Measurements from ENCODE around the gene RTF1. TPM values are rescaled to one million over a fixed set of nuclear protein-coding genes. Genes with fewer than 3 reads are reported as not detected.

RTF1 gene
- polyA plus RNA-seq, 1 of the 3 experiments (the other 2 are of a cell fraction): 27.8 TPM

DNA sequence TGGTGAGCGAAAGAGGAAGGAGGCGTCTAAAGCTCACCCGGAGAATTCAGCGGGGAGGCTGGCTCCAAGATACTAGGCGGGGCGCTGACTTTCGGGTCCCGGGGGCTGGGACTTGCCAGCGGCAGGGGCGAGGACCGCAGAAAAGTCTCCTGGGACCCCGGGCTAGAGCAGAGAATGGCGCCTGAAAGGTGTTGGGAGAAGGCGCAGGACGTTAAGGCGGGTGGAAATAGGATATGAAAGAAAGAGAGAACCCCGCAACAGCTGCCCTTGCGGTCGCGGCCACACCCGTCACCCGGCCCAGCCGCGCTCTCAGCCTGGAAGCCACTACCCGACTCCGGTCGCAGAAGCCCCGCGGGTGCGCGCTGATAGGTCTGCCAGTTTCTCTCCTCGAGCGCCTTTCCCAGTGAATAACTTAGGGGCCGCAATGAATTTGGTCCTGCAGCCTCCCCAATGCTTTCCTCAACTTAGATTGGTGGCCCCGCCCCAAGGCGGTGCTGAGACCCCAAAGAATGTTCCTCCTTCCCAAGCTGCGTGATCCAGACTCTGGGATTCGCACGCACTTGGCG lies 96.1 kb downstream of the RTF1 start:
- ChIA-PET CTCF (interaction anchor here (0.9 to 1.8 kb wide), 2 partner anchors 17 to 47 kb away, joined by 6 read pairs; no protein-coding TSS in a partner anchor), POLR2A (no interaction called here)
- Histone ChIP-seq H3K9me3 (no peaks in the 10 kb centered on the region), H3K9me2 (no peaks in the 10 kb centered on the region), H3K9ac (no peak overlapping the region), H3K27me3 (ENCODE audit: insufficient read depth) (peaks cover 7% of the 10 kb centered on the region; the same call in 1 of the 2 replicates), H4K20me1 (ENCODE audit: insufficient read depth) (no peaks in the 10 kb centered on the region), H3F3A (replicated peaks; ENCODE audit: insufficient read depth) (no peaks in the 10 kb centered on the region), H3K79me2 (ENCODE audit: insufficient read depth) (no peaks in the 10 kb centered on the region), H2AFZ (ENCODE audit: low read depth) (no peak overlapping the region), H3K4me3 (ENCODE audit: low read depth in 2 of 2, low read length in 1 of 2) (peak overlapping the region; percentile 6 to 31; a peak in 2 of 4 replicates), H3K4me1 (ENCODE audit: control insufficient read depth in 1 of 2, insufficient read depth in 2 of 2, low read depth in 1 of 2, low read length in 1 of 2) (peaks cover 0 to 10% of the 10 kb centered on the region in 2 experiments; a peak in 1 of 4 replicates), H3K27ac (ENCODE audit: low read depth in 2 of 2, low read length in 1 of 2) (no peak overlapping the region), H3K36me3 (replicated peaks in 1 of 2; ENCODE audit: control insufficient read depth in 1 of 2, insufficient read depth in 2 of 2, low read length in 1 of 2) (peaks cover 3 to 7% of the 10 kb centered on the region in 2 experiments), H3K4me2 (peak overlapping the region; percentile 66)
- DNase-seq: peak; percentile 75
- TF ChIP-seq TEAD4 (IDR thresholded peaks at IDR 0.05; ENCODE audit: borderline replicate concordance, insufficient read depth): no peak
- TF ChIP-seq RAD21 (IDR thresholded peaks at IDR 0.05; ENCODE audit: low read length): no peak
- TF ChIP-seq ELF1 (IDR thresholded peaks at IDR 0.05): no peak
- TF ChIP-seq RXRA (IDR thresholded peaks at IDR 0.05; ENCODE audit: borderline replicate concordance, low read depth): no peak
- TF ChIP-seq, protein P1, sequence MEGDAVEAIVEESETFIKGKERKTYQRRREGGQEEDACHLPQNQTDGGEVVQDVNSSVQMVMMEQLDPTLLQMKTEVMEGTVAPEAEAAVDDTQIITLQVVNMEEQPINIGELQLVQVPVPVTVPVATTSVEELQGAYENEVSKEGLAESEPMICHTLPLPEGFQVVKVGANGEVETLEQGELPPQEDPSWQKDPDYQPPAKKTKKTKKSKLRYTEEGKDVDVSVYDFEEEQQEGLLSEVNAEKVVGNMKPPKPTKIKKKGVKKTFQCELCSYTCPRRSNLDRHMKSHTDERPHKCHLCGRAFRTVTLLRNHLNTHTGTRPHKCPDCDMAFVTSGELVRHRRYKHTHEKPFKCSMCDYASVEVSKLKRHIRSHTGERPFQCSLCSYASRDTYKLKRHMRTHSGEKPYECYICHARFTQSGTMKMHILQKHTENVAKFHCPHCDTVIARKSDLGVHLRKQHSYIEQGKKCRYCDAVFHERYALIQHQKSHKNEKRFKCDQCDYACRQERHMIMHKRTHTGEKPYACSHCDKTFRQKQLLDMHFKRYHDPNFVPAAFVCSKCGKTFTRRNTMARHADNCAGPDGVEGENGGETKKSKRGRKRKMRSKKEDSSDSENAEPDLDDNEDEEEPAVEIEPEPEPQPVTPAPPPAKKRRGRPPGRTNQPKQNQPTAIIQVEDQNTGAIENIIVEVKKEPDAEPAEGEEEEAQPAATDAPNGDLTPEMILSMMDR (IDR thresholded peaks at IDR 0.05): no peak
- no peak for TF ChIP-seq GATA2 (CRISPR knock-in tag; IDR thresholded peaks at IDR 0.05)
- WGBS (ENCODE audit: low lambda C conversion rate): 22% methylated on average over 20 of the region's 40 CpGs

- Histone ChIP-seq H3K9ac (no peak within 1 kb of the TSS), H4K20me1 (ENCODE audit: insufficient read depth) (no peaks in the 10 kb centered on the region), H3K79me2 (ENCODE audit: insufficient read depth) (no peaks in the 10 kb centered on the region), H3K4me2 (peak within 1 kb of the TSS; percentile 66), H3K4me3 (ENCODE audit: low read depth in 2 of 2, low read length in 1 of 2) (peak within 1 kb of the TSS; percentile 6 to 31; a peak in 2 of 4 replicates), H3K9me2 (no peaks in the 10 kb centered on the region), H3K36me3 (replicated peaks in 1 of 2; ENCODE audit: control insufficient read depth in 1 of 2, insufficient read depth in 2 of 2, low read length in 1 of 2) (peaks cover 3 to 7% of the 10 kb centered on the region in 2 experiments), H3K9me3 (no peaks in the 10 kb centered on the region), H3K27ac (ENCODE audit: low read depth in 2 of 2, low read length in 1 of 2) (no peak within 1 kb of the TSS), H3F3A (replicated peaks; ENCODE audit: insufficient read depth) (no peaks in the 10 kb centered on the region), H3K27me3 (ENCODE audit: insufficient read depth) (peaks cover 7% of the 10 kb centered on the region; the same call in 1 of the 2 replicates), H2AFZ (ENCODE audit: low read depth) (no peak within 1 kb of the TSS), H3K4me1 (ENCODE audit: control insufficient read depth in 1 of 2, insufficient read depth in 2 of 2, low read depth in 1 of 2, low read length in 1 of 2) (peaks cover 0 to 10% of the 10 kb centered on the region in 2 experiments; a peak in 1 of 4 replicates)
- ChIA-PET POLR2A (interaction anchor here (1.1 kb wide), 1 partner anchor 15 kb away, joined by 3 read pairs; no protein-coding TSS in a partner anchor), CTCF (interaction anchor here (0.9 to 1.8 kb wide), 2 partner anchors 16 to 48 kb away, joined by 6 read pairs; no protein-coding TSS in a partner anchor)
- peak; percentile 75 for DNase-seq
- WGBS (ENCODE audit: low lambda C conversion rate): 48% methylated on average over 17 of the region's 33 CpGs
- TF ChIP-seq CHD2 (IDR thresholded peaks at IDR 0.05; ENCODE audit: low read length, partially characterized antibody) (no peak), RFX5 (IDR thresholded peaks at IDR 0.05; ENCODE audit: low read length) (no peak), MEF2A (IDR thresholded peaks at IDR 0.05; ENCODE audit: borderline replicate concordance, low read depth) (no peak), RAD21 (IDR thresholded peaks at IDR 0.05; ENCODE audit: low read length) (no peak), GATA2 (CRISPR knock-in tag; IDR thresholded peaks at IDR 0.05) (no peak), MAX (IDR thresholded peaks at IDR 0.05; ENCODE audit: low read depth) (no peak), IRF3 (IDR thresholded peaks at IDR 0.05; ENCODE audit: low read depth, low read length) (no peak), EZH2phosphoT487 (IDR thresholded peaks at IDR 0.05; ENCODE audit: borderline replicate concordance, low read depth) (no peak), GABPA (IDR thresholded peaks at IDR 0.05; ENCODE audit: low read depth) (no peak), REST (IDR thresholded peaks at IDR 0.05; ENCODE audit: low read depth, low read length) (no peak)
- TF ChIP-seq, protein P2, sequence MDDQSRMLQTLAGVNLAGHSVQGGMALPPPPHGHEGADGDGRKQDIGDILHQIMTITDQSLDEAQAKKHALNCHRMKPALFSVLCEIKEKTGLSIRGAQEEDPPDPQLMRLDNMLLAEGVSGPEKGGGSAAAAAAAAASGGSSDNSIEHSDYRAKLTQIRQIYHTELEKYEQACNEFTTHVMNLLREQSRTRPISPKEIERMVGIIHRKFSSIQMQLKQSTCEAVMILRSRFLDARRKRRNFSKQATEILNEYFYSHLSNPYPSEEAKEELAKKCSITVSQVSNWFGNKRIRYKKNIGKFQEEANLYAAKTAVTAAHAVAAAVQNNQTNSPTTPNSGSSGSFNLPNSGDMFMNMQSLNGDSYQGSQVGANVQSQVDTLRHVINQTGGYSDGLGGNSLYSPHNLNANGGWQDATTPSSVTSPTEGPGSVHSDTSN (IDR thresholded peaks at IDR 0.05): no peak
Measured at GRCh38 chr15:41513506-41514227, 96.8 kb downstream of the RTF1 start, which contains the start of gene LTK. TSS of gene LTK (minus strand) at chr15:41513827. CDS start at chr15:41513709, 118 bp downstream.
